NAMALWA (cell line): ENCODE data around the gene HPS4.
"Not testable (repeated sequence)": the region's sequence is repeated elsewhere in the genome, so short reads cannot be mapped to it uniquely, and the experiment has no call there.

Source experiments
- DNase-seq: peaks from one replicate; pipeline ENCODE4 v3.0.0-alpha.2; 2015; ENCODE audit warnings: low spot score

HPS4 gene

DNA sequence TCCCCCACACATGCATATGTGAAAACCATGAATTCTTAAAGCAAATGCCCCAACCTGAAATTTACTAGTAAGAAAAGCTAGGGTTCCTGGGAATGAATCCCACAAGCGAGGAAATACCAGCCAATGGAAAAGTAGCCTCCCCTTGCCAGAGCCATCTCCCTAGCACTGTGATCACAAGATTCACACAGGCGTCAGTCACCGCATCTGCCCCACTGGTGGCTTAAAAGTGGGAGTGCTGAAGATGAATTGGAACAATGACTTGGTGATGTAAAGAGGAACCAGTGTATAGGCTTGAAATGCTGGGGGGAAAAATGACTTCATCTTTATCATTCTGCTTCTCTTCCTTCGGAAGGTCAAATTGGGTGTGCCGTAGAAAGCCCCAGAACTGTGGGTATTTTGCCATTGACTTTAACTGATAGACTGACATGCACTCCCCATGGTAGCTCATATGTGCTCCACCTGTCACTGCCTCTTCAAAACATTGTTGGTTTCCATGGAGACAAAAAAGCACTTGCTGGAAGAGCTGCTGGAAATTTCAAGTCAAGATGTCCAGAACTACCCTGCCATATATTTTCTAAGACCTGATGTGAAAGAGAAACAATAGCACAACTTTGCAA is 73.8 kb downstream of the HPS4 start:
- peak; percentile 28 for DNase-seq

GRCh38 chr22:26408562-26409220 is 74.9 kb downstream of the HPS4 start:
- DNase-seq, result not testable (repeated sequence)

DNA sequence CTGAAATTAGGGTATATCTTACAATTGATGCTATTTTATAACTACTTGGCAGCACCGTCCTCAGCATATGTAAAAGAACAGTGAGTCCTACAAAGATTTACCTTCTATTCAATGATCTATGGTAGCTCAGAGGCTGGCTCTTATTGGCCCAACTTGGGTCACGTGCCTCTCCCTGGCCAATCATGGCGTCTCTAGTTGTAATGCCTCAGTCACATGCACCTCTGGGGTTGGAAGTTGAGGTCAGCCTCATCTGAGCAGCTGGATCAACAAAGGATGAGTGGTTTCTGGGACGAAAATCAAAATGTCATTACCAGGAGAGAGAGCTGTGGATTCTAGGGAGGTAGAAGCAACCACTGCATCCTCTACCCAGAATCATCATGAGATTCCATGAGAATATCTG is 77.5 kb downstream of the HPS4 start:
- peak; percentile 67 for DNase-seq

DNA sequence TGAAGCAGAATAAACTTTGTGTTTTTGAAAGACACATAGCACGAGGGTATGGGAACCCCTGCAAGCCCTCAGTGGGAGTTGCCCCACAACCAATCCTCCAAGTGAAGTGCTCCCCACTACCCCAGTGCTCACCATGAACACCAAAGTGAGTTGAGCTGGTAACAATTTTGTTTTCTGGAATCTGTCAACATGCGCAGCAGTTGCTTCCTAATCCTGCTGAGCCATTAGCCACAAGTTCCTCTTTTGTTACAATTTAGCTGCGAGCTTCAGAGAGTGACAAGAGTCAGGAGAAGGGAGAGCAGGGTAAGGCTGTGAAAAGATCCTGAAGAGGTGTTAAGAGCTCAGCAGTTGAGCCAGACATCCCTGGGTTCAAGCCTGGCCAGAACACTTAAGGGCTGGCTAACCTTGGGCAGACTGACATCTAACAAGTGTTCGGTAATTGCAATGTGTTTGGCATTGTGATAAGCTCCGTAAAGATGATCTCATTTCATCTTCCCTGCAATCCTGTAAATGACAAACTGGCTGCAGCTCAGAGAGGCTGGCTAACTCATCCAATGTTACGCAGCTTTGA is 78.6 kb downstream of the HPS4 start:
- DNase-seq, result peak; percentile 30

DNA sequence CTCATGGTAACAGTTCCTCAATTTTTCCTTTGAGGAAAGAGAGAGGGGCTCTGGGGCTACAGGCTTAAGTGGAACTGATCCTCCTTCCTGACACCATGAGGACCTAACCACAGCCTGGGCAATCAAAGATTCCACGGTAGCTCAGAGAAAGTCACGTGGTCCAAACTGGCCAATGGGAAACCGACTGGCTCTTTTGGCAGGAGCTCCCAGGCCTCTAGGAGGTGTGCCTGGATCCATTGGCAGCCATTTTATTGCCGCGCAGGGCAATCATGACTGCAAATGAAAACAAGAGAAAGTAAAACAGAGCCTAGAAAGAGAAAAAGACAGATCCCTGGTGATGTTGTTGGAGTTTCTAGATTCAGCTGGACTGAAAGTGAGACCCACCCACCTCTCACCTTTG is 81.9 kb downstream of the HPS4 start:
- no peak for DNase-seq
